HG03354 (cell line): ENCODE data around the gene CNOT4.
"Not testable (repeated sequence)": the region's sequence is repeated elsewhere in the genome, so short reads cannot be mapped to it uniquely, and the experiment has no call there.

ENCODE experiments used
- ATAC-seq: cut with Tn5 transposase; IDR thresholded peaks from one replicate; pipeline ENCODE4 v1.9.1; 2021; ENCODE audit warnings: mild to moderate bottlenecking; ENCODE audit not compliant: unreplicated experiment, poor library complexity, severe bottlenecking

Gene CNOT4

DNA sequence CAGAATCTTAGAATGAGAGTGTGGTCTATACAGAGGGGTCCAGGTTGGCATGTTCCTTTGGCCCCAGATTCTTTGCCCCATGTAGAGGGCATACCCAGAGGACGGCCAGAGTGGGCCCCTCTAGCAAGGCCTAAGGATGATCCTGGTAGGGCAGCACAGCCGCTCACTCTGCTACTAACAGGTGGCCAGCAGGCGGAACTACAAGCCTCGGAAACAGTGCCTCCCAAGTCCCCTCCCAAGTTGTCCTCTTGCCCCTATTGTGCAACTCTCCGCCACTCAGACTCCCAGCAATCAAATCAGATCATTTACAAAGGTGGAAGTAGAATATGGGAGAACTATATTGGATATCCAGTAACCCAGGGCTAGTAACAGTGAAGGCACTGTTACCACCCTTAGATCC, 168.9 kb downstream of the CNOT4 start:
- no peak for ATAC-seq

GRCh38 chr7:135337977-135338550, 171.8 kb downstream of the CNOT4 start:
- ATAC-seq: no peak

- no peak for ATAC-seq
These were observed 172.4 kb downstream of the CNOT4 start for GRCh38 chr7:135337506-135337905.

DNA sequence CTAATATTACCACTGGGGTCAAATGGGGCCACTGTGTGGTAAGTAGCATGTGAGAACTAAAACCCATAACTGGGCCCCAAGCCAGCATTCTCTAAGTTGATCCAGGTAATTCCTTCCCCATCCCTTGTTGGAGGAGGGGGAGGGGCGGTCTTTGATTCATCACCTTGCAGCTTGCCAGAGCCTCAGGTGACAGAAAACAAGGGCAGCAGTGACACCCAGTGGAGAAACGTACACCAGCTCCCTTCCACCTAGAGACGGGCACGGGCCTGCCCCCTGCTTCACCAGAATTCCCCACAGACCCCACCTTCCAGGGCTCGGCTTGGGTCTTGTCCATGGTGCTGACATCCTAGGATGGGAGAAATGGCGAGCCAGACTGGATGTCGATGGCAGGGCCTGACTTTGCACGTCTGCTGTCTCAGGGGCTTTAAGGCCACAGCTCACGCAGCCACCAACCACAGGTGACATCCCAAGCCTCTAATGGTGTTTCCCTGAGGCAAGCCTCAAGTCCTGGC, 174.2 kb downstream of the CNOT4 start:
- ATAC-seq: peak; percentile 66

DNA sequence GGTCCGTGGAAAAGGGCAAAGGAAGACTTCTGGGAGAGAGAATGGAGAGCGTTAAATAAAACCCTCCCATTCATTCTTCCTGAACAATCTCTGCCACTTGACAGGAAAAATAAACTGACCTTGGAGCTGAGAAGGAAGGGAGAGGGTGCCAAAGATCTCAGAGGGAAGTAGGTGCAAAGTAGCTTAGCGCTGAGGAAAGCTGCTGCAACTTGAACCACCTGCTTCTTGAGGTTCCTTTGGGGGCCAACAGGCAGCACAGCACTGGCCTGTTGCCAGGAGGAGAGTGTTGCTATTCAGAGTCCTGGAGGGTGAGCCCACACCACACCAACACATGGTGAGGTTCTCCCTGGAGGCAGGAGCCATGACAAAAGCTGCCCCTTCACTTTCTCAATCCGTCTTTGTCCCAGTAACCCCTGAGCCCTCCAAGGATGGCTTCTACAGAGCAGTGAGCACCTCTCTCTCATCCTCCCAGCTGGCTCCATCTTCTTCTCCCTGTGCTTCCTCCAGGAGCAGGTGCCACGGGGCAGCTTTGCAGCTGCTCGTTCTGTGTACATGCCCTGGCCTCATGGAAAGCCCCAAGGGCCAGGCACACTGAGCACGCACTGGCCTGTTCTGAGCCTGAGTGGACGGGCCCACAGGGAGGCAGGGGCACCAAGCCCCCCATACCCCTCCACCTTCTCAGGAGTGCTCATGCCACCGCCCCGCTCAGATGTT, 174.9 kb downstream of the CNOT4 start:
- ATAC-seq: no peak

DNA sequence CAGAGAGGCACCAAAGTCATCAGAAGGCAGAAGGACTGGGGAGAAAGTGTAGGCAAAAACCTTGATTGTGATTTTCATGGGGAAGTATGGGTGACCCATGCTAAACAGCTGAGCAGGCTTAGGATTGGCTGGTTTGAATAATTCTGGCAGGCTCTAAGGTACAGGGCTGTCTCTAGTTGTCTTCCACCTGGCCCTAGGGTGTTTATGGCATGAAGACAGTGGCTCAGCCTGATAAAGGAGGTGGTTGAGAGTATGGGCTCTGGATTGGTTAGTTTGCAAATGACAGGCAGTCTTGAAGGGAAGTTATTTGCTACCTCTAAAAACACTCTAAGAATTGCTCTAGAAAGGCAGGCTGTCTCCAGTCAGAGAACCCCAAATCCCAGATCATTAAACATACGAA, 176.0 kb downstream of the CNOT4 start:
- no peak for ATAC-seq

DNA sequence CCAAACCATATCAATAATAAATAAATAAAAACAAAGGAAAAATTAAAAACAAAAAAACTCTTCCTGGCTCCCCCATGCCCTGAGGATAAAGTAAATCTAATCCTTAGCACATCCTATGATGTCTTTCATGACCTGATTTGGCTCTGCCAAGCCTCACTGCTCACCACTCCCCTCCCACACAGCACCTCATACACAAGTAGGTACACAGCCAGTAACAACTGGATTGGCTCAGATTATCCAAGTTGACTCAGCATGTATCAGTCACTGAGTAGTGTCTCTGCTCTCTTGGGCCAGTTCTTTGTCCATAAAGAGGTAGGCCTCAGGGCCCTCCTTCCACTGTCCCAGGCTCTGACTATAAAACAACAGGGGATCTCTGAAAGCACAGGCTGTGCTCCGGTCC, 176.7 kb downstream of the CNOT4 start:
- ATAC-seq: no peak

DNA sequence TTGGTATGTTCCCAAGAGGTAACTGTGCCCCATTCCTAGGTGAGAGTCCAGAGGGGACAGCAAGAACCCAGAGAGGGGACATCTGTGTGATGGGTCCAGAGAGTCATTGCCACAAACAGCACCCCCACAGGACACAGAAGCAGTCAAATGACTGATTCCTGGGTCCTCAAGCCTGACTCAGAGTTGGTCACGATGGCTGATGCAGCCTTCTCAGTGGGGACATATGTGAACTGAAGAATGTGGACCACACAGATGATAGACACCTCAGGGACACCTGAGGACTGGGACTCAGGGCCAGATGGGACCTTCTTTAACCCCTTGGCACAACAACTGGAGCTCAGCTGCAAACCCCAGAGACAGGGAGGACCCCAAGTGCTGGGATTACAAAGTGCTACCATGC, 179.8 kb downstream of the CNOT4 start:
- ATAC-seq: no peak

- ATAC-seq: no peak
These were observed 181.4 kb downstream of the CNOT4 start for GRCh38 chr7:135328526-135328925.

DNA sequence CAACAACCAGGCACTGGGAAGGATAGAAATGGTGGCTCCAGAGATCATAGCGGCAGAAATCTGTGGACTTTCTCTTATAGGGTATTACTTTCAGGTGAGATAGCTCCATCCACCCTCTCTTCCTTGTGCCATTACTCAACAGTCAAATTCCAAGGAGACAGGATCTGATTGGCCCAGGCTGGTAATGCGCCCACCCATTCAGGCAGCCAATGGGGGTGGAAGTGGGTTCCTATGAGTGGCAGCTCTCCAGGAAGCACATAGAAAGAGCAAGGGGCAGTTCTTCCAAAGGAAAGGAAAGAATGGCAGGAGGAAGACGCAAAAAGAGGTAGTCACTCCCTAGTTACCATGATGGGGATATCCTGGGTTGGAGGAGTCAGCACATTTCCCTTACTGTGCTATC, 181.8 kb downstream of the CNOT4 start:
- no peak for ATAC-seq

GRCh38 chr7:135327458-135327857, 182.4 kb downstream of the CNOT4 start:
- no peak for ATAC-seq

DNA sequence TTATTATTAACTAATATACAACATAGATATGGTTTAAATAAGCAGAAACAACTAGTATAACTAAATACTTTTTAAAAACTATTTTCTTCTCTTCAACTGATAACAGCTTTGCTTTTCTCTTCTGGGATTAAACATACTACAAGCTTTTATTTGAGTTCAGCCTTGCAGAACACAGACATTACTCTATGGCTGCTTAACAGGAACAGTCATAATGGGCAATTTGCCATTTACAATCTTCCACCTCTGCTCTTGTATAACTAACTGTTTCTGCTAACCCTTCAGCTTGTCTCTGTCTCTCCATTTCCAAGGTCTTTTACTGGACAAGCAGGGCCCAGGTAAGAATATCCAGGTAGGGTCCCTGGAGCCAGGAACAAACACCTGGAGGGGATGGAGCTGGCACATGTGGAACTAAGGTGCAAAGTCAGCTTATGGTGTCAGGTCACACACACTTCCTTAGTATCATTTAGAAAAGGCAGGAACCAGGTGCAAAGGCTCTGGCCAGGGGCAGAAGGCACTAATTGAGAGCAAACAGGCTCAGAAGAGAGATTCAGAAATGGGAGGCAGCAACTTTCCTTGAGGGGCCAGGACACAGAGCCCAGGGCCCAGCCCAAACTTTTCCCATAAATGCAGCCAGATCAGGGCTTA, 183.1 kb downstream of the CNOT4 start:
- no peak for ATAC-seq

GRCh38 chr7:135322571-135323340, 187.1 kb downstream of the CNOT4 start:
- ATAC-seq: no peak

DNA sequence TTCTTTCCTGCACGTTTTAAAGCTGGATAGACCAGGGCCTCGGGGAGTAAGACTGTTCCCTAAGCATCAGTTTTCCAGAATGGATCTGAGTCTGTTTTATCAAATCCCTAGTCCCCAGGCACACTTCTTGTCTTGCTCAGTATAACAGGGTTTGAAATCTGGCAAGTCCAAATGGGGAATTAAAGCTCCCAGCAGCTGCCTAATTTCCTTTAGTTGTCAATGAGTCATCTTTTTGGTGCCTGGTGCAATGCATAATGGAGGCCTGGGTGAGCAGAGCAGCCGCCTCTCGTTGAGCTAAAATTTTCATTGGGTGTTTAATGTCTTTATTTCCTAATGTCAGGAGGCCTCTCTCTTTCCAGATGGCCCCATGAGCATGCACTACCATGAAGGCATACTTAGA, 188.3 kb downstream of the CNOT4 start:
- ATAC-seq: no peak

DNA sequence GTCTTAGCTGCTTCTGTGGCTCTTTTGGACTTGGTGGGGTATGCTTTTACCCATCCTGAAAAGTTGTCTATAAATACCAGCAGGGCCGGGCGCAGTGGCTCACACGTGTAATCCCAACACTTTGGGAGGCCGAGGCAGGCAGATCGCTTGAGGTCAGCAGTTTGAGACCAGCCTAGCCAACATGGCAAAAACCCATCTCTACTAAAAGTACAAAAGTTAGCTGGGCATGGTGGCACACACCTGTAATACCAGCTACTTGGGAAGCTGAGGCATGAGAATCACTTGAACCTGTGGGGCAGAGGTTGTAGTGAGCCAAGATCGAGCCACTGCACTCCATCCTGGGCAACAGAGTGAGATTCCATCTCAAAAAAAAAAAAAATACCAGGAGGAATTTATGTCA, 188.9 kb downstream of the CNOT4 start:
- ATAC-seq: not testable (repeated sequence)

DNA sequence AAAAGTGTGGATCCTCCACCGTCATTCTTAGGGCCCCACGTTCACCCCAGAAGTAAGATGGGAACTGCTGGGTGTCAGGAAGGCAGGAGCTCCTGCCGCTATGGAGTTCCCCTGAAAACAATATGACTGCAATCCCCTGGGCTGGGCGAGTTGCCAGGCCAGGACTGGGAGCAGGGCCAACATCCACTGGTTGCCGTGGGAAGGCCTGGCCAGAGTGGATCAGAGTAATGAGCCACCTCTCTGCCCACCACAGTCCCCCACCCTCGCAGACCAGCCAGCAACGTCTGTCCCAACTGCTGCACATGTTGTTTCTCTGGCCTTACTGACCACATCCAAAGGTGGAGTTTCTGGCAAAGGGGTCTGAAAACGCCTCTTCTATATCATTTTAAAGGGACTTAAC, 189.6 kb downstream of the CNOT4 start:
- ATAC-seq: no peak

- no peak for ATAC-seq
These were observed 192.1 kb downstream of the CNOT4 start for GRCh38 chr7:135317676-135318325.

GRCh38 chr7:135316648-135317313, 193.1 kb downstream of the CNOT4 start:
- no peak for ATAC-seq

GRCh38 chr7:135313971-135314370, 195.9 kb downstream of the CNOT4 start:
- ATAC-seq: no peak
